NT2/D1 (cell line): Measurements from ENCODE around the gene USB1.

ENCODE experiments used
- DNase-seq: peaks from one replicate; pipeline ENCODE4 v3.0.0-alpha.2; 2011; ENCODE audit warnings: low read depth, low spot score
- H3K27me3 ChIP-seq: 2 replicates; pipeline ENCODE4 v1.6.0; 2011; ENCODE audit warnings: mild to moderate bottlenecking; ENCODE audit not compliant: insufficient read length, insufficient read depth
- H3K36me3 ChIP-seq: 2 replicates; pipeline ENCODE4 v1.6.1; 2011; ENCODE audit warnings: mild to moderate bottlenecking, low read length, mixed read lengths; ENCODE audit not compliant: insufficient read depth, insufficient read length
- H3K4me1 ChIP-seq: 2 replicates; pipeline ENCODE4 v1.5.1; 2011; ENCODE audit not compliant: insufficient read depth, insufficient read length
- H3K4me3 ChIP-seq: 2 replicates; pipeline ENCODE4 v1.5.1; 2011; ENCODE audit warnings: low read depth; ENCODE audit not compliant: insufficient read length
- H3K9ac ChIP-seq: 2 replicates; pipeline ENCODE4 v1.6.0; 2011; ENCODE audit warnings: low read depth; ENCODE audit not compliant: insufficient read length
- H3K9me3 ChIP-seq: 2 replicates; pipeline ENCODE4 v1.5.1; 2011; ENCODE audit warnings: mild to moderate bottlenecking, low read length; ENCODE audit not compliant: insufficient read depth
- SUZ12 ChIP-seq: IDR thresholded peaks from 2 replicates; pipeline ENCODE4 v1.6.1; 2011; ENCODE audit not compliant: insufficient read length, insufficient read depth; ENCODE audit errors: extremely low read depth
- YY1 ChIP-seq: IDR thresholded peaks from 2 replicates; pipeline ENCODE4 v1.6.1; 2011; ENCODE audit not compliant: insufficient read length, insufficient read depth
- ZNF274 ChIP-seq: IDR thresholded peaks from 2 replicates; pipeline ENCODE4 v1.6.1; 2011; ENCODE audit warnings: mild to moderate bottlenecking, low read depth, low read length

The USB1 gene

DNA sequence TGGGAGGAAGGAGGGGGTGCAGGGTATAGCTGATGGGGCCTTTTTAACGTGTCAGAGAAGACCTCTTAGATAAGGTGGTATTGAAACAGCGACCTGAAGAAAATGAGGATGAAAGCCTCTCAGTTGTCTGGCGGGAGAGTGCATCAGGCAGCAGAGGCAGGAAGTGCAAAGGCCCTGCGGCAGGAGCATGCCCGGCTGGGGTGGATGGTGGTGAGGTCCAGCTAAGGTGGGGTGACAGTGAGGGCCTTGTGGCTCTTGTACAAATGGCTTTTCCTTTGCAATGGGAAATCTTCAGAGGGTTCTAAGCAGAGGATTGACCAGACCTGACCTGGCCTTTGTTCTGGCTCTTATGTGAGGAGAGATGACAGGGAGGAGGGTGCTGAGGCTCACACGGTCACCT, 35.7 kb downstream of the USB1 start:
- TF ChIP-seq YY1 = no peak
- TF ChIP-seq SUZ12 = no peak
- no peak for TF ChIP-seq ZNF274
- no peak for DNase-seq
- Histone ChIP-seq H3K4me3 (no peak overlapping the region), H3K36me3 (peaks cover 58% of the 10 kb centered on the region), H3K27me3 (no peaks in the 10 kb centered on the region), H3K9me3 (no peaks in the 10 kb centered on the region), H3K9ac (no peak overlapping the region), H3K4me1 (peaks cover 21% of the 10 kb centered on the region)

- DNase-seq = no peak
- peaks cover 18% of the 10 kb centered on the region for H3K4me1 ChIP-seq
- TF ChIP-seq SUZ12 = no peak
- no peak for TF ChIP-seq ZNF274
- no peak for TF ChIP-seq YY1
- peaks cover 64% of the 10 kb centered on the region for H3K36me3 ChIP-seq
- H3K27me3 ChIP-seq = no peaks in the 10 kb centered on the region
- H3K4me3 ChIP-seq = no peak overlapping the region
- H3K9me3 ChIP-seq = no peaks in the 10 kb centered on the region
- H3K9ac ChIP-seq = no peak overlapping the region
Observed at GRCh38 chr16:58037365-58038057, 36.3 kb downstream of the USB1 start.

DNA sequence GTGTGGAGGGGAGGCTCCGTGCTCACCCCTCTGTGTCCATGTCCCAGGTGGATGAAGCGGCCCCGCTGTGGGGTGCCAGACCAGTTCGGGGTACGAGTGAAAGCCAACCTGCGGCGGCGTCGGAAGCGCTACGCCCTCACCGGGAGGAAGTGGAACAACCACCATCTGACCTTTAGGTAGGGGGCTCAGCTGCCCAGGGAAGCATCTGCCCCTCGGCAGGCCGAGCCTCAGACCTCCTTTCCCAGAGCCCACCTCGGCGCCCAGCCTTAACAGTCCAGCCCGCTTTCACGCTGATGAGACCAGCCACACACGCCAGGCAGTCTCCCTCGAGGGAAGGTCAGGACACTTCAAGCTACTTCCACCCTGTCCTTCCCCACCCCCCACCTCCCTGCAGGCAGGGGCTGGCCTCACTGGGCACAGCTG, 37.0 kb downstream of the USB1 start:
- peaks cover 11% of the 10 kb centered on the region for H3K4me1 ChIP-seq
- H3K36me3 ChIP-seq = peaks cover 71% of the 10 kb centered on the region

DNA sequence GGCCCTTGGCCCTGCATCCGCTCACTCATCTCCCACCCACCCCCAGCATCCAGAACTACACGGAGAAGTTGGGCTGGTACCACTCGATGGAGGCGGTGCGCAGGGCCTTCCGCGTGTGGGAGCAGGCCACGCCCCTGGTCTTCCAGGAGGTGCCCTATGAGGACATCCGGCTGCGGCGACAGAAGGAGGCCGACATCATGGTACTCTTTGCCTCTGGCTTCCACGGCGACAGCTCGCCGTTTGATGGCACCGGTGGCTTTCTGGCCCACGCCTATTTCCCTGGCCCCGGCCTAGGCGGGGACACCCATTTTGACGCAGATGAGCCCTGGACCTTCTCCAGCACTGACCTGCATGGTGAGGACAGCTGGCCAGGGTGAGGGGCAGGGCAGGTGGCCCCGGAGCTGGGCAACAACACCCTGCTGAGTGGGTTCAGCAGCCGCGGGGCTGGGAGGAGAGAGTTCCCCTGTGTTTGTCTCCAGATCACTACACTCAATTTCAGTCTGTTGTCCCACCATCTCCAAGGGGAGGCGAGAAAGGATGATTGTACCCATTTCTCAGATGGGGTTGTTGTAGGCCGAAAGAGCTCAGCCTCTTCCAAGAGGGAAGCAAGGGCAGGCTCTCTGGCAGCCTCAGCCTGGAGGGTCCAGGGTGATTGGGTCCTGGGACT, 38.8 kb downstream of the USB1 start:
- peaks cover 87% of the 10 kb centered on the region for H3K36me3 ChIP-seq
- no peaks in the 10 kb centered on the region for H3K27me3 ChIP-seq
- no peak for DNase-seq
- H3K9me3 ChIP-seq = no peaks in the 10 kb centered on the region
- TF ChIP-seq ZNF274 = no peak
- no peak for TF ChIP-seq YY1
- no peak for TF ChIP-seq SUZ12
- no peak overlapping the region for H3K9ac ChIP-seq
- H3K4me3 ChIP-seq = no peak overlapping the region
- peaks cover 2% of the 10 kb centered on the region for H3K4me1 ChIP-seq

More for the DNA sequence above, 37.0 kb downstream of the USB1 start:
- H3K9me3 ChIP-seq = no peaks in the 10 kb centered on the region
- no peak overlapping the region for H3K9ac ChIP-seq
- TF ChIP-seq SUZ12 (no peak), ZNF274 (no peak), YY1 (no peak)
- H3K27me3 ChIP-seq = no peaks in the 10 kb centered on the region
- no peak overlapping the region for H3K4me3 ChIP-seq
- DNase-seq = no peak

GRCh38 chr16:58040496-58040846, 39.3 kb downstream of the USB1 start:
- Histone ChIP-seq H3K4me3 (no peak overlapping the region), H3K36me3 (peaks cover 84% of the 10 kb centered on the region), H3K27me3 (no peaks in the 10 kb centered on the region), H3K9ac (no peak overlapping the region), H3K4me1 (peaks cover 3% of the 10 kb centered on the region), H3K9me3 (no peaks in the 10 kb centered on the region)
- DNase-seq = no peak
- TF ChIP-seq YY1 = no peak
- TF ChIP-seq ZNF274 = no peak
- TF ChIP-seq SUZ12 = no peak

DNA sequence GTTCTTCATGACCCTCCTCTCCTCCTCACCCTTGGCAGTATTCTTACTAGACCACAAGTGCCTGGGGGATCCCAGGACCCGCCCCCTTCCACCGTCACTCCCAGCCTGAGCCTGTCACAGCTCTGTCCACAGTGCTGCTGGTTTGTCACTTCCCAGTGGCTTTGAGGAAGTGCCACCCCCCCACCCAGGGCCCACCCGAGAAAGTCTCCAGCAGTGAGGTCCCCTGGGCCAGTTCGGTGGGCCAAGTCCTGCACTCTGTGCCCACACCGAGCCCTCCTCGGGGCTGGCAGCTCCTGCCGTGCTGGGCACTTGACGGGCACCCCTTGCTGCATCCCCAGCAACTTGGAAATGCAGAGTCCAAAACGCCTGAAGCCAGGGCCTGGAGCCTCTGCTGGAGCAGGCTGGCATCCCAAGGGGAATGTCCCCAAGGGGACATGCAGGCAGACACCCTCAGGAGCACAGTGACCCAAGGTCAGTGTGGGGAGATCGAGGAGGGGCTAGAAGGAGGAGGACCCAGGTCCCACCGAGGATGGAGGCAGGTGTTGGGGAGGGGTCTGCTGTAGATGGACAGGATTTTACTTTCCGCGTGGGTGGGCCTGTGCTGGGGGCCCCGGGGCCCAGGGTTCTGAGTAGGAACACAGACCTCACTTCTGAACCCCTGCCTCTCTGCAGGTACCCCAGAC, 39.9 kb downstream of the USB1 start:
- Histone ChIP-seq H3K4me3 (no peak overlapping the region), H3K9me3 (no peaks in the 10 kb centered on the region), H3K9ac (no peak overlapping the region), H3K36me3 (peaks cover 81% of the 10 kb centered on the region), H3K4me1 (peaks cover 5% of the 10 kb centered on the region), H3K27me3 (no peaks in the 10 kb centered on the region)
- DNase-seq = no peak
- TF ChIP-seq SUZ12 = no peak
- TF ChIP-seq ZNF274 = no peak
- TF ChIP-seq YY1 = no peak

GRCh38 chr16:58041628-58041955, 40.4 kb downstream of the USB1 start:
- Histone ChIP-seq H3K4me1 (peaks cover 10% of the 10 kb centered on the region), H3K4me3 (no peak overlapping the region), H3K27me3 (no peaks in the 10 kb centered on the region), H3K9ac (no peak overlapping the region), H3K9me3 (no peaks in the 10 kb centered on the region), H3K36me3 (peaks cover 86% of the 10 kb centered on the region)
- no peak for TF ChIP-seq ZNF274
- DNase-seq = no peak
